ENCODE results near the gene AQP5.

The AQP5 gene

DNA sequence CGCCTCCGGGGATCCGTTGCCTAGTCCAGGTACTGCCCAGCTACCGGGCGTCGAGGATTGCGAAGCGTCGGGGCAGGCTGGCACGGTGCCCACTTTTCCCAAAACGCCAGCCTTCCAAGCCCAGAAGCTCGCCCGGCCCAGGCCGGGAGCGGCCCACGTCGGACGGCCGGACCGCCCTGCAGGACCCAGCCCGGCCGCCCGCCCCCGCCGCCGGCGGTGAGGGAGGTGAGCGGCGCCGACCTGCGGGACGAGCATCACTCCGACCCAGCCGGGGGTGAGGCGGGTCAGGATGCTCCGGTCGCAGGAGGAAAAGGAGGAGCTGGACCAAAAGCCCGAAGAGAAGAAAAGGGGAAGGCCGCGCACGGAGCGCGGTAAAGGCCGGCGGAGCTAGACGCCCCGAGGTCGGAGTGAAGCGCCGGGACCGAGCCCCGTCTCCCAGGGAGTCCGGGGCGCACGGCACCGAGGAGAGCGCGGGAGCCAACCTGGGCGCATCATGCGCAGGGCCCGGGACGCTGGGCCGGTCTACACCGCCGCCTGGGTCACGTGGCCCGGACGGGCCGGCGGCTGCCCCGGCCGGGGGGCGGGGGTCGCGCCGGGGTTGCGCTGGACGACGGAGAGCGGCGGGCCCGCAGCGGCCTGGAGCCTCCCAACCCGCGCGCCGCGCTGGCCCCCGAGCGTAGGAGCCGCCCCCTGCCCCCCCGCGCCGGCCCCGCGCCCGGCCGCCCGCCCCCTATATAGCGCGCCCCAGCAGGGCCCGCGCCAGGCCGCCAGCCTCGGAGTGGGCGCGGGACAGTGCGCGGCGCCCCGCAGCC is at the start of gene AQP5:
Gene AQP5 (plus strand): TSS at position 762 of the 812 bp plus-strand sequence. CDS start 146 bp downstream, outside the sequence.
- no peak for DNase-seq

DNA sequence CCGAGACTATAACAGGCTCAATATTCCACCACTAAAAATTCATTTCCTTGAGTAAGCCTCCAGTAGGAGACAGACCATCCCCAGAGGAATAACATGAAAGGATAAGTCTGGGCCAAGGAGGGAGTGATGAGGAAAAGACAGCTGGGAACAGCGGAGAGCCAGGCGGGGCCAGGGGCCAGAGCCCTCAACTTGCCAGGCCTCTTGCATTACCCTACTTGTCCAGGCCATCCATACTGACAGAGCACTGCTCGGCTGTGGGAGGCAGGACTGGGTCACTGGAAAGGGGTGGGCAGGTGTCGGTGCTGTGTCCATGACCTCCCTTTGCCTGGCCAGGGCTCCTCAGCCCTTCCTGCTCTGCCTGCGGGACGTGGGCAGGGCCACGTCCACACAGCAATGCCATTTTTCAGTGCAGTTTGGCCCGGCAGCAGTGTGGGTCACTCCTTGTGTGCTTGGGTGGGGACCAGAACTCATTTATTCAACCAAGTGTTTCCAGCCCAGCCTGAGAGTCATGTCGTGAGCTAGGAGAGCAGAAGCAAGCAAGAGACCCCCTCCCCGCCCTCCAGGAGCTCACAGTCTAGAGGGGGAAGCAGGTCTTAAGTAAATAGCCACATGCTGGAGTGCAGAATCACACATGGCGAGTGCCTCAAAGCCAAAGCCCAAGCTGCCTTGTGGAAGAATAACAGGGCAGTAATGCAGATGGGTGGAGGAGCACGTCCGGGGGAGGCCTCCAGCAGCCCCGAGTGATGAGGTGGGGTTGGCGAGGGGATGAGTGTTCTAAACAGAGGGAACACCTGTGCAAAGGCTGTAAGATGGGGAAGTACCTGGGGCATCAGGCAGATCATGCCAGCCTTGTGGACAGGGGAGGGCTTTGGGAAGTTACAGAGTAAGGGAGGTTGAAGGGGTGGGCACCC is 49.1 kb upstream of the AQP5 start:
- DNase-seq = no peak

DNA sequence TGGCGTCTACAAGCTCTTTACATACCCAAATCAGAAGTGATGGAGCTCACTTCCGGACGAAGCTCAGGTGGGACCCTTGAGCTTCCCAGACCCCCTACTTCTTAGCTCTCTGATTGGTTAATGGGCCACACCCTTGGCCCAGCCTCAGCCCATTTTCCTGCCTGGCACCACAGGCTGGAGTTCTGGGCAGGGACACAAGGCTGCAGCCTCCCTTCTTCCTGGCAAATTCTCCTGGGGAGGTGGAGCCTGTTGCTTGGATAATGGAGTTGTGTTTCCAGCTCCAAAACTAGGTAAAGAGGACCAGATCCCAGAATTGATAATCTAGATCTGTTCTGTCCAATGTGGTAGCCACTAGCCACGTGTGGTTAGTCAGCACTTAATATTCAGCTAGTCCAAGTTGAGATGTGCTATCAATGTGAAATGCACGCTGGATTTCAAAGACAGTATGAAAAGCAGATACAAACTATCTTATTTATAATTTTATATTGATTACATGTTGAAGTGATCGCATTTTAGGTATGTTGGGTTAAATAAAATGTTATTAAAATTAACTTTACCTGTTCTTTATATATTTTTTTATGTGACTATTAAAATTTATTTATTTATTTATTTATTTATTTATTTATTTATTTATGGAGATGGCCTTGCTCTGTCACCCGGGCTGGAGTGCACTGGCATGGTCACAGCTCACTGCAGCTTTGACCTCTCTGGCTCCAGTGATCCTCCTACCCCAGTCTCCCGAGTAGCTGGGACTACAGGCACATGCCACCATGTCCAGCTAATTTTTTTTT is 45.3 kb upstream of the AQP5 start:
- no peak for DNase-seq

- no peak for DNase-seq
Observed at GRCh38 chr12:49917166-49917787, 44.4 kb upstream of the AQP5 start.

- DNase-seq = no peak
Observed at GRCh38 chr12:49917788-49918173, 43.9 kb upstream of the AQP5 start.

DNA sequence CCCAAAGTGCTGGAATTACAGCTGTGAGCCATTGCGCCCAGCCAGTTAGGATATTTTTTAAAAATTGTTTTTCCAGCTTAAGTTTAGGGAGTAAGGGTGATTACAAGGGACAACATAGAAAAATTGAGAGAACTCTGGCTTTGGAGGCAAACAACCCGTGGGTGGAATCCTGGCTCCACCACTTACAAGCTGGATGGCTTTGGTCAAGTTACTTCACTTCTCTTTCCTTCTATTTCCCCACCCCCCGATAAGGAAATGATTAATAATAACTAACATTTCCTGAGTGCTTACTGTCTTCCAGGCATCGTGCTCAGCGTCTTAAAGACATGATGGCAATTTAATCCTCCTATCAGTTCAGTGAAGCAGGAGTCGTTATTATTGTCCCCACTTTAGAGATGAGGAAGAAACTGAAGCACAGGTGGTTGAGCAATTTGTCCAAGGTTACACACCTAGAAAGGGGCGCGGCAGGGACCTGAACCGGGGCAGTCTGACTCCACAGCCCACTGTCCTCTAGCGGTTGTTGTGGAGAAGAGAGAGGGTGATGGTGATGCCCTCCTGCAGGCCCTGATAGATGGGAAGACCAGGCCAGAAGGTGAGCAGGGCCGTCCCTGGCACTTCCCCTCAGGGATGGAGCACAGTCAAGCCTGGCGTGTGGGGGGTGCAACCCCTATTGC is 41.3 kb upstream of the AQP5 start:
- DNase-seq = no peak

DNA sequence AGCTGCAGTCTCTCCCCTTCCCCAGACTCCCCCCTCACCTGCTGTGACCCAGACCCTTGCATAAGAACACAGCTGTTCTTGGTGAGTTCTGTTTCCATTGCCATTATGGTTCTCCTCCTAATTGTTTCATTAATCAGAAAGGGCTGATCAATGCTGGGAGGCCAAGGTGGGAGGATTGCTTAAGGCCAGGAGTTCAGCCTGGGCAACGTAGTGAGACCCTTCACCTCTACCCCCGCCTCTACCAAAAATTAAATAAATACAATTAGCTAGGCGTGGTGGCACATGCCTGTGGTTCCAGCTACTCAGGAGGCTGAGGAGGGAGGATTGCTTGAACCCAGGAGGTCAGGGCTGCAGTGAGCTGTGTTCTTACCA is 40.8 kb upstream of the AQP5 start:
- DNase-seq = no peak

GRCh38 chr12:49921299-49921698 is 40.4 kb upstream of the AQP5 start:
- no peak for DNase-seq

GRCh38 chr12:49921936-49922335 is 39.7 kb upstream of the AQP5 start:
- DNase-seq = no peak

DNA sequence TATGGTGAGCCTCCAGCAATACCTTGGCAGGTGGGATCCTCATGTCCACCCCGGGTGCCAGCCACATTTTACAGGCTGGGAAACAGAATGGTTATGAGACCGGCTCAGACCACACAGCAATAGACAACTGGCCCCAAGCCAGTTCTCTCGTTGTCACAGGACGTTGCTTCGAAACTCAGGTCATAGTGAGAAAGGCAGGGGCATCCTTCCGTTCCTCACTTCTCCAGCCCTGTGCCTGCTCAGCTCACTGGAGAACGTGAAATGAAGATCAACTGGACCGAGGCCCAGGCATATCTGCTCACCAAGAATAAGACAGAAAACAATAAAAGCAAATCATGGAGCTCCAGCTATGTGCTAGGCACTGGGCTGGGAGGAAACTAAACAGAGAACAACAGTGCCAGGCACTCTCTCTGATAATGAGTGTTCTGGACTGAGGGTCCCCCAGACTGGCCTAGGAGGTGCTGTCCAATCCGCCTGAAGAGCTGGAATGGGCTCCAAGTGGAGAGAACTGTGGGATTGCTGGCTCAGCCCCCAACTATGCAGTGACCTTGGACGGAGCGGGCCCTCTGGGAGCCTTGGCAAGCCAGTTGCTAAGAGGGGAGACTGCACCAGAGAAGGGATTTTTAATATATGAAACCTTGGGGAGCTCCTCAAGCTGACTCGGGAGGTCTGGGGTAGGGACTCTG is 39.2 kb upstream of the AQP5 start:
- no peak for DNase-seq

- no peak for DNase-seq
Observed at GRCh38 chr12:49923035-49923644, 38.5 kb upstream of the AQP5 start.

- no peak for DNase-seq
Observed at GRCh38 chr12:49923880-49924556, 37.7 kb upstream of the AQP5 start.

- DNase-seq = no peak
Observed at GRCh38 chr12:49924628-49925246, 36.9 kb upstream of the AQP5 start.

- DNase-seq = no peak
Observed at GRCh38 chr12:49925433-49926204, 36.1 kb upstream of the AQP5 start.

DNA sequence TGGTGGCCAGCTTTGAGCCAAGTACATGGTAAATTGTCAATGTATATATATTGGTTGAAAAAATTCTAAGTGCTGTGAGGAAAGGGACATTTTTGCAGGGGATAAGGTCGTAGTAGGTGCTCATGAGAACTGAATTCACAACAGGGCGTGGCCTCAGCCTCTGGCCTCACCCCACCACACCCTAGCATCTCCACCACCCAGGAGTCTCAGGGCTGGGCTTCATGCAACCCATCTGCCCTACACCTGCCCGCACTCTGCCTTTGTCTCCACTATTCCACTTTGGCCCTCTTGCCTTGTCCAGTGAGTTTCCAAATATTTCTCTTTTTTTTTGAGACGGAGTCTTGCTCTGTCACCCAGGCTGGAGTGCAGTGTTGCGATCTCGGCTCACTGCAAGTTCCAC is 33.2 kb upstream of the AQP5 start:
- no peak for DNase-seq

GRCh38 chr12:49929581-49929980 is 32.1 kb upstream of the AQP5 start:
- no peak for DNase-seq

DNA sequence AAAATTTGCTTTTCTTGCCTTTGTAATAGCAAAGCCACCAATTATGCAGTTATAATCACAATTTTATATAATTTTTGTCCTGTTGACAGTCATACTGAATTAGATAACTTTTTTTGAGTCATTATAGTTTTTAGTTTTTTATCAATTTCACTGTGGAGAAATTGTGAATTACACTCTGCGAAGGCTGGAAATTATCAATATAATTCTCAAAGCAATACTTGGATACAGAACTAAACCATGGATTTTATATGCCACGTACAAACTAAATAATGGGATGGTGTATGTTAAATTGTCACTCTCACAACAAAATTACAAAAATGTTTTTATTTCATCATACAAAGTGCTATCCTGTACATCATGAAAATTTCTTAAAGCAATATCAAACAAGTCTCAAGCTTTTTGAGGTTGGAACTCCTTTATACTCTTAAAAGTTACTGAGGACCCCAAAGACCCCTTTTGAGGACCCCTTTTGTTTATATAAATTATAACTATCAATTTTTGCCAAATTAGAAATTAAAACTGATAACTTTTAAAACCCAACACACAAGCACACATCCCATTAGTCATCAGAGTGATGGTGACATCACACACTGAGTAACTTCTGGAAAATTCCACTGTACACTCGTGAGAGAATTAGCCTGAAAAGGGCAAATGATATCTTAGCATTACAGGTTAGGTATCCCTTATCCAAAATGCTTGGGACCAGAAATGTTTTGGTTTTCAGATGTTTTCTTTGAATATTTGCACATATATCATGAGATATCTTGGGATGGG is 31.0 kb upstream of the AQP5 start:
- DNase-seq = no peak

DNA sequence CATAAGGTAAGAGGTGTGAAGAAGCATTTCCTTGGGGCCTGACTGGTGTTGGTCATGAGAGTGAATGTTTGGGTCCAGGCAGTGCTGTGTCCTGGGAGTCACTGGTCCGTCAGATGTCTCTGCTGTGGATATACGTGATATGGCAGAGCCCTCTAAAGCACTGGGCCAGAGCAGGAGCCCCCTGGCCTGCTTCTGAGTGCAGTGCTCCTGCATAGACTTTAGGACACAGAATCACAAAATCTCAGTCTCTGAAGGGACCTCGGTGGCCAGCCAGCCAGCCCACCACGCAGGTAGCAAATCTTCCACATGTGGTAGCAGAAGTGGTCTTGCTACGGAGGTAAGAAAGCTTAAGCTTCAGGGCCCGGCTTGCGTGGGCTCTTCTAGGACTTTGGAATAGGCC is 29.6 kb upstream of the AQP5 start:
- DNase-seq = no peak

Measured in NCI-H446 treated with DMSO at 0.1 percent for 48 hours (cell line).